Ureter (tissue), 1 donor: ENCODE measurements around the gene LRRC8A. TPM values are rescaled to one million over a fixed set of nuclear protein-coding genes. Genes with fewer than 3 reads are reported as not detected.
"Not testable (repeated sequence)": the region's sequence is repeated elsewhere in the genome, so short reads cannot be mapped to it uniquely, and the experiment has no call there.

Experiments
- DNase-seq: peaks from one replicate; pipeline ENCODE4 v3.0.0-alpha.2; 2020; ENCODE audit warnings: low spot score
- total RNA-seq: library from RNA; stranded (reverse); gene quantifications from one replicate; pipeline ENCODE4 v1.2.4, GENCODE V29; 2023
- donor health status: DM: yes; HTN: yes; CAD: no.

Gene LRRC8A
- total RNA-seq, 1 donor from 2014 or later: 37.1 TPM

- peak; percentile 77 for DNase-seq
These were observed 18.3 kb upstream of the LRRC8A start for GRCh38 chr9:128863647-128864046.

GRCh38 chr9:128870128-128870940 is 11.6 kb upstream of the LRRC8A start:
- DNase-seq: no peak

- DNase-seq: not testable (repeated sequence)
These were observed 11.0 kb upstream of the LRRC8A start for GRCh38 chr9:128870941-128871265.

GRCh38 chr9:128877852-128878251 is 4.1 kb upstream of the LRRC8A start:
- DNase-seq: no peak

- no peak for DNase-seq
These were observed 1.0 kb downstream of the LRRC8A start for GRCh38 chr9:128882677-128883603.

- DNase-seq: no peak
These were observed 2.2 kb downstream of the LRRC8A start for GRCh38 chr9:128884164-128884563.

- no peak for DNase-seq
These were observed 3.4 kb downstream of the LRRC8A start for GRCh38 chr9:128885376-128885775.

- DNase-seq: no peak
These were observed 3.9 kb downstream of the LRRC8A start for GRCh38 chr9:128885798-128886197.

GRCh38 chr9:128886211-128886891 is 4.4 kb downstream of the LRRC8A start:
- no peak for DNase-seq

- no peak for DNase-seq
These were observed 5.1 kb downstream of the LRRC8A start for GRCh38 chr9:128887049-128887448.

- DNase-seq: no peak
These were observed 6.0 kb downstream of the LRRC8A start for GRCh38 chr9:128887914-128888350.

- DNase-seq: no peak
These were observed 9.6 kb downstream of the LRRC8A start for GRCh38 chr9:128891321-128892220.

GRCh38 chr9:128892221-128892921 is 10.4 kb downstream of the LRRC8A start:
- DNase-seq: peak; percentile 92

GRCh38 chr9:128893354-128893753 is 11.4 kb downstream of the LRRC8A start:
- no peak for DNase-seq

- no peak for DNase-seq
These were observed 12.8 kb downstream of the LRRC8A start for GRCh38 chr9:128894764-128895163.

GRCh38 chr9:128895556-128895955 is 13.6 kb downstream of the LRRC8A start:
- no peak for DNase-seq

- no peak for DNase-seq
These were observed 16.4 kb downstream of the LRRC8A start for GRCh38 chr9:128898382-128898781.

- no peak for DNase-seq
These were observed 17.1 kb downstream of the LRRC8A start for GRCh38 chr9:128898845-128899565.

GRCh38 chr9:128899566-128900322 is 17.8 kb downstream of the LRRC8A start:
- DNase-seq: no peak
